Esophagus squamous epithelium (tissue), 5 donors: Measurements from ENCODE around the gene ZNF584. TPM values are rescaled to one million over a fixed set of nuclear protein-coding genes. Genes with fewer than 3 reads are reported as not detected.

ENCODE experiments used
- DNase-seq: peaks from one replicate; lab custom pipeline; 2025; lab: John Stamatoyannopoulos, UW
- H3K27ac ChIP-seq, 4 donors: fragments of 200-600 bp; sonication (generic); one replicate each; pipeline ENCODE4 v1.5.1; 2016 to 2019; ENCODE audit warnings: mild to moderate bottlenecking in 1 of 4
- H3K27me3 ChIP-seq, 4 donors: fragments of 200-600 bp; sonication (generic); 1 replicate in 3 of 4; 2 replicates in 1 of 4; pipeline versions ENCODE4 v1.5.1 to v1.6.0; 2017 to 2021; ENCODE audit warnings: antibody characterized with exemption in 1 of 4
- H3K36me3 ChIP-seq, 3 donors: fragments of 200-600 bp; sonication (generic); one replicate each; pipeline ENCODE4 v1.5.1; 2016 to 2019
- H3K4me1 ChIP-seq, 3 donors: fragments of 200-600 bp; sonication (generic); one replicate each; pipeline ENCODE4 v1.5.1; 2017 to 2019
- H3K4me3 ChIP-seq, 4 donors: fragments of 200-600 bp; sonication (generic); 1 replicate in 3 of 4; 2 replicates in 1 of 4; pipeline ENCODE4 v1.5.1; 2016 to 2019; ENCODE audit warnings: mild to moderate bottlenecking in 2 of 4, moderate library complexity in 1 of 4
- H3K9me3 ChIP-seq, 3 donors: fragments of 200-600 bp; sonication (generic); one replicate each; pipeline ENCODE4 v1.5.1; 2016 to 2019
- CTCF ChIP-seq, 6 experiments: fragments of 450-650 bp in 4 of 6; fragments of 200-600 bp in 2 of 6; sonication (generic) in 2 of 6; IDR thresholded peaks; one replicate each; pipeline ENCODE4 v1.5.1; 2016 to 2019; ENCODE audit warnings: antibody characterized with exemption in 6 of 6, mild to moderate bottlenecking in 4 of 6, moderate library complexity in 4 of 6
- POLR2A ChIP-seq, 4 donors: fragments of 450-650 bp; IDR thresholded peaks; one replicate each; pipeline ENCODE4 v1.6.1; 2017; ENCODE audit warnings: antibody characterized with exemption in 4 of 4, mild to moderate bottlenecking in 4 of 4, moderate library complexity in 3 of 4
- WGBS, 2 donors: methylation state at CpG; one replicate each; pipeline ENCODE4 v1.1.5; 2018; 5-methylcytosine and 5-hydroxymethylcytosine counted together
- intact Hi-C: fragments of 100-400 bp; cut with DNase I; formaldehyde crosslinking; loops from one replicate; pipeline ENCODE4 v1.15.0; 2022
- total RNA-seq, 4 donors: library from RNA; depleted of rRNA; stranded (reverse); fragments of >200 nt; gene quantifications; one replicate each; pipeline ENCODE4 v1.1.0, GENCODE V29; 2016
- donor health status: DM: yes; HTN: yes; CAD: no.

ZNF584 gene
- total RNA-seq, 4 donors from 2014 or later = 8.5 to 13.4 (median 9.4) TPM

GRCh38 chr19:58381460-58382212 is 26.8 kb upstream of the ZNF584 start:
- WGBS, 2 donors = 23 to 28% methylated on average over 22 to 26 of the region's 26 CpGs
- Histone ChIP-seq H3K27me3 (no peaks in the 10 kb centered on the region), H3K9me3 (no peaks in the 10 kb centered on the region), H3K4me3 (peak overlapping the region; percentile 62 to 95 (median 65)), H3K36me3 (no peaks in the 10 kb centered on the region), H3K4me1 (peaks cover 30 to 50% (median 33%) of the 10 kb centered on the region in 3 donors), H3K27ac (peak overlapping the region; percentile 89 to 96 (median 92))
- no peak for DNase-seq
- intact Hi-C loops = no loop called here
- TF ChIP-seq POLR2A (IDR thresholded peaks at IDR 0.05) = no peak
- TF ChIP-seq CTCF (IDR thresholded peaks at IDR 0.05) = no peak

- intact Hi-C loops = no loop called here
- no peak overlapping the region for H3K27ac ChIP-seq
- H3K4me3 ChIP-seq = no peak overlapping the region
- no peaks in the 10 kb centered on the region for H3K27me3 ChIP-seq
- H3K9me3 ChIP-seq = no peaks in the 10 kb centered on the region
- WGBS, 2 donors = 100% methylated on average over 1 of the region's 6 CpGs; no CpG with 5 or more reads in 1 of the 2 donors
- DNase-seq = no peak
- peaks cover 0 to 3% (median 0%) of the 10 kb centered on the region in 3 donors for H3K36me3 ChIP-seq
- peaks cover 38 to 58% (median 39%) of the 10 kb centered on the region in 3 donors for H3K4me1 ChIP-seq
- TF ChIP-seq CTCF (IDR thresholded peaks at IDR 0.05) (no peak), POLR2A (IDR thresholded peaks at IDR 0.05) (no peak)
Measured at GRCh38 chr19:58382997-58383603, 25.3 kb upstream of the ZNF584 start.

- 71% methylated on average over 6 of the region's 9 CpGs; no CpG with 5 or more reads in 1 of the 2 donors for WGBS, 2 donors
- no peaks in the 10 kb centered on the region for H3K27me3 ChIP-seq
- TF ChIP-seq POLR2A (IDR thresholded peaks at IDR 0.05) = no peak
- TF ChIP-seq CTCF (IDR thresholded peaks at IDR 0.05) = no peak
- peak overlapping the region in 3 of 4 donors; percentile 77 to 93 (median 82) for H3K4me3 ChIP-seq
- H3K9me3 ChIP-seq = no peaks in the 10 kb centered on the region
- intact Hi-C loops = no loop called here
- H3K4me1 ChIP-seq = peaks cover 36 to 66% (median 39%) of the 10 kb centered on the region in 3 donors
- peak overlapping the region; percentile 97 to 99 (median 98) for H3K27ac ChIP-seq
- peaks cover 0 to 26% (median 5%) of the 10 kb centered on the region in 3 donors for H3K36me3 ChIP-seq
- DNase-seq = no peak
Measured at GRCh38 chr19:58385313-58385890, 23.0 kb upstream of the ZNF584 start.

- no peak for DNase-seq
- Histone ChIP-seq H3K9me3 (no peaks in the 10 kb centered on the region), H3K36me3 (peaks cover 0 to 32% (median 5%) of the 10 kb centered on the region in 3 donors), H3K4me1 (peaks cover 35 to 72% (median 39%) of the 10 kb centered on the region in 3 donors), H3K27me3 (no peaks in the 10 kb centered on the region), H3K4me3 (peak overlapping the region; percentile 61 to 93 (median 80)), H3K27ac (peak overlapping the region; percentile 97 to 99 (median 98))
- intact Hi-C loops = no loop called here
- no peak for TF ChIP-seq CTCF (IDR thresholded peaks at IDR 0.05)
- TF ChIP-seq POLR2A (IDR thresholded peaks at IDR 0.05) = no peak
- 33% methylated on average over 8 of the region's 36 CpGs; no CpG with 5 or more reads in 1 of the 2 donors for WGBS, 2 donors
Measured at GRCh38 chr19:58385891-58386575, 22.4 kb upstream of the ZNF584 start.
